Stimulated activated CD8-positive, alpha-beta memory T cell treated with anti-CD3 and anti-CD28 coated beads, Interleukin-15, amount 100 ng/mL, for 1 hour (primary cell): ENCODE data around the gene TNS1.

Experiments used
- DNase-seq: peaks from one replicate; pipeline ENCODE4 v3.0.0-alpha.2; 2020; ENCODE audit warnings: low read depth

Gene TNS1

DNA sequence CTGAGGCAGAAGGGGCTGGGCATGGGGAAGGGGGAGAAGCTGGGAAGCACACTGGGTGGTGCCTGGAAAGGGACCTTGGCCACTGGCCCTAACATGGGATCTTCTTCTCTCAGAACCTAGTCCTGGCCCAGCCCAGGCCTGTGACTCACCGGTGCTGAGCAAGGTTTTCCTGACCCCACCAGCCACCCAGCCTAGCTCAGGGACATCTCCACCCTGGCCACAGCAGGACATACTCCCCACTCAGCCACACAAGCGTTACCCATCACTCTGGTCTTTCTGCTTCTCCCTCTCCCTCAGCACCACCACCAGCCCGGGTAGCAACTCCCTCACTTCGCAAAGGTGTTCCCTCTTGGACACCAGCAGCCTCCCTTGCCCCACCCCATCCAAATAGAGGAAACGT, 22.8 kb downstream of the TNS1 start:
- DNase-seq: no peak

DNA sequence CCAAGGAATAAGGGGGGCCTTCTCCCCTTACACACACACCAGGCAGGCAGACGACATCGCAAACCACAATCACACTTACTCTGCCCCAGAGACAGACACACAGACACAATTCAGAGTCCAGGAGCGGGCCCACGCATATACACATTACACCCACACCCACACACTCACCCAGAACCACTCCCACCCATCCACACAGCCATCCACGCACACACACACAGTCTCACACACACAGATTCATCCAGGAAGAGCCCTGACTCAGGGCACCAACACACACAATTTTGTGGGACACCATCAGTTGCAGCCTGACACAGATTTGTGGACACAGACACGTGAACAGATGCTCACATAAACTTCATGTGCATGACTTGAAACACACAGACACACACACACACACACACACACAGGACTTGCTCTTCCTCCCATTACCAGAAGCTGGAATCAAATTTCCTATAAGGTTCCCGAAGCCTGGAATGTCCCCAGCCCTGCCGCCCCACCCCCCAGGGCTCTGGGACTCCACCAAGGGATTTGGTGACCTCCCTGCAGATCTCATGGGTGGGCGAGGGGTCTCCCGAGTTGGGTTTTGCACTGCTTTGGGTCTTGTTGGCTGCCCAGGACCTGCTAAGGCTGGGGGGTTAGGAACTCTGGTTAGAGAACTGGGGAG, 23.5 kb downstream of the TNS1 start:
- DNase-seq: no peak

DNA sequence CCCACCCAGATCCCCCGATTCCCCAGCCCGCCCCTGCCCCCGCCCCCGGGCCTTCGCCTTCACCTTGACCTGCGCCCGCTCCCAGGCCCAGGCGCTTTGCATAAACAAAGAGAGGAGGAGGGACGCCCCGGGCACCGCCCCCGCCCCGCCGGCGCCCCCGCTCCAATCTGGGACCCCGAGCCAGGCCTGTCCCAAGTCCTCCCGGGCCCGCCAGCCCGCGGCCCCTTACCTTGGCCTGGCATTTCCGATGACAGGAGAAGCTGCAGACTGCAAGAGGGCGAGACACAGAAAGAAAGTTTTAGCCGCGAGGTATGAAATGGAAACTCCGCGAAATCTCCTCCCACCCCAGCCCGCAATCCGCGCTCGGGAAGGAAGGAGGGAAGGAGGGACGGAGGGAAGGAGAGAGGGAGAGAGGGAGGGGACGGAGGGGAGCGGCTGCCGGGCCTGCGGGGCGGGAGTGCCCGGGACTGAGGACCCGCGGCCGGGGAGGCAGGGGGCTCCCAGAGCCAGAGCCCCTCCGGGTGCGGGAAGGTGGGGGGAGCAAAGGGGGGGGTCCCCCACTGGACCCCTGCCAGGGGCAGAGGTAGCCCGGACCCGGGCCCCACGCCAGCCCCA, 24.2 kb downstream of the TNS1 start:
- DNase-seq: no peak

DNA sequence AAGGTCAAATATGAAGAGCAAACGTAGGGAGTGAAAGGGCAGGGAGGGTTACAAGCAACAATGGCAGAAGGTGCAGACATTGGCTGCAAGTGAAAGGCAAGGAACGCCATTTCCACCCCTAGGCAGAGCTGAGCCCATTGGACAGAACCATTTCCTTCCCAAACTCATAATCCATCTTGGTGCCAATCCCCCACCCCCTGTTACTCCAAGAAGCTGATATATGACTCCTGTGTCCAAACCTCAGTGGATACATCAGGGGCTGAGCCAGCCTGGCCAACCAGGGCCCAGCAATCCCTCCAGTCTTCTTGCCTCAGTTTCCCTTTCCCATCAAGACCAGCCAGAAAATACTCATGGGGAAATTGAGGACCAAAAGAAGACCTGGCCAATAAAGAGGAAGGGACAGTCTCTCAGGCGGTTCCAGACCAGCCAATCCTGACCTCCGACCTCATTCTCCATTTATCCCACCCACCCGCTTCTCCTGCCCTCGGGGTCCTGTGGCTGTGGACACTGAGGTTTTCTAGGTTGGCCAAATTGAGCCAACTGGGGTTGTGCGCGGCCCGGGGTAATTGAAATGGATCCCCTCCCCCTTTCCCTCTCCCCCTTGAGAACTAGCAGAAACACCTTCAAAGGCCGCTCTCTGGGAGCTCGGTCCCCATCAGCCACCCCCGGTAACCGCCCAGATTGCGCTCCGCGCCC, 24.8 kb downstream of the TNS1 start:
- no peak for DNase-seq

DNA sequence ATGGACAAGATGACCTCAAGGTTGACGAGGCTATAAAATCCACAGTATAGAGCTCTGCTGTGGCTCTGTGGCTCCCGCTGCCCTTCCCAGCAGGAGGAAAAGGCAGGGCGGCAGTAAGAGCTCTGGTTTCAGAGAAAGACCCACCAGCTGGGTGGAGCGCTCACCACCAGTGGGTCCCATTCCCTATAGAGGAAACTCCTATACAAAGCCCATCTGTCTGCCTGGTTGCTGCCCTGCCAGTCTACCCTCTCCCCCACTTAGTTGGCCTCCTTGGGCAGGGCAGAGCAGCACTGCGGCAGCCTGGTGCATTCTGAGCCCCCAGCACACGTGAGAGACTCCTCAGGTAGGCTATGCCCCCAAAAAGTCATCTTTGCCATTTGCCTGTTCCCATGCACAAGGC, 26.5 kb downstream of the TNS1 start:
- no peak for DNase-seq

DNA sequence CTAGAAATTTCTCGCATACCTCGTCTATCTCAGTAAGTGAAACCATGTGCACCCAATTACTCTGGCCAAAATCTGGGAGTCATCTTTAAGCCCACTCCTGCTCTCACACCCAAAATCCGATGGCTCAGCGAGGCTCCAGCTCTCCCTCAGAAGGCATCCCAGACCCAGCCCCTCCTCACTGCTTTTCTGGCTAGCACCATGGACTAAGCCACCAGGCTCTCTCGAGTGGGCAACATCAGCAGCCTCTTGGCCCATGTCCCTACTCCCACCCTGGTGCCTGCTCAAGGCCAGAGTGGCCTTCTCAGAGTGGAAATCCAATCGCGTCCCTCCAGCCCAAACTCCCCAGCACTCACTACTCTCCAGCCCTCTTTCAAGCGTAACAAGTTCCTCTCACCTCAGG, 27.2 kb downstream of the TNS1 start:
- DNase-seq: no peak

DNA sequence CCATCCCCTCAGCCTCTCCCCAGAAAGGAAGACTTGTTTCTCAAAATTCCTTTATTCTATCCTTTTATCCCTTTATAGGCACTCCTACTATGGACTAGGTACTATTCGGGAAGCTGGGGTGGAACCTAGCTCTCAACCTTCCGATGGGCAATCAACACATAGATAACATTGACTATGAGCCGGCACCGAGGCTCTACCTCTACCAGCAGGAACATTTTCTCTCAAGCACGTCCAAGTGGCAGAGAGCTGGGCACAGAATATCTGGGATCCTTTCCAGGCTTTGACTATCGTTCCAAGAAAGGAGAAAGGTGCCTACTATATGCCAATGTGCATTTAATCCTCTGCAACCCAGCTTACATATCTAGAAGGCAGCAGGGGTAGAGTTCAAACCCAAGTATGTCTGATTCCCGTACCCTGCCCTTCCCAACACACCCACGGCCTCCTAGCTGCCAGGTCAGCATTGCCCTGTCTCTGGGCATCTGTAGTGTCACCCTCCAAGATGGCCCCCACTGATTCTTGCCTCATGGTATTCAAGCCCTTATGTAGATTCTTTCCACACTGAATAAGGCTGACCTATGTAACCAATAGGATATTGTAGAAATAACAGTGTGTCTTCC, 28.3 kb downstream of the TNS1 start:
- no peak for DNase-seq

DNA sequence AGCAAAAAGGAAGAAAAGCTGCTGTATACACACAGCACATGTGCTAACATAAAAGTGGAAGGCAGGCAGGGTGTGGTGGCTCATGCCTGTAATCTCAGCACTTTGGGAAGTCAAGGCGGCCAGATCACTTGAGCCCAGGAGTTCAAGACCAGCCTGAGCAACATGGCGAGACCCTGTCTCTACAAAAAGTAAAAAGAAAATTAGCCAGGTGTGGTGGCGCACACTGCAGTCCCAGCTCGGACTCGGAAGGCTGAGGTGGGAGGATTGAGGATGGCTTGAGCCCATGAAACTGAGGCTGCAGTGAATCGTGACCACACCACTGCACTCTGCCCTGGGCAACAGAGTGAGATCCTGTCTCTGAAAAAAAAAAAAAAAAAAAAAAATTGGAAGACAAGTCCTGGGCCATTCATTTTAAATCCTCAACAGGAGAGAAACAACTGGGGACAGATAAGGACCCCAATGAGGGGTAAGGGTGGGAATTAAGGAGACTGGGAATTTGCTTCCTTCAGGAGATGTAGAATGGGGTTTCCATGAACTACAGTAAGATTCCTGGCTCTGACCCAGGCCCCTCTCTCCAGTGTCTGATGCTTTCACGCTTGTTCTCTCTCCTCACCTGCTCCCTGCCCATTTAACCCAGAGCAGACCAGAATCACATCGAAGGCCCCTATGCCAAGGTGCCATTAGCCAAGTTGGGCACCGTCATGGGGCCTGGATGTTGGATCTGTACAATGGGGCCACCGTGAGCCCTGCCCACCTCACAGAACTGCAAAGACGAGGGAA, 29.6 kb downstream of the TNS1 start:
- no peak for DNase-seq

DNA sequence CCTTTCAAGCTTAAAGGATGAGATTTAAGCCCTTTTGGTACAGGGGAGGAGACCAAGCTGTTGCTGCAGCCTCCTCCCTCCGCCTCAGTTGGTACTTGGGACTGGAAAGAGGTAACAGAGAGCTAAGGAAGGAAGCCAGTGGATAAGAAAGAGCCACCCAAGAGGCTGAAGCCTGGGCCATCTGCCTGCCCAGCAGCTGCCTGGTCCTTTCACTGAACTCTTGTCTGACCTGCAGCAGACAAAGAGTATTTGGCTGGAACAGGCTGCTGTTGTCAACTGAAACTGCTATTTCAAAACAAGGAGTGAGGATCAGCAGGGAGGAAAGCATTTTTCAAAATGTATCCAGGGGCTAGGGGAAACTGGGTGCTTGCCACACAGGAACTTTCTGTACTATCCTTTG, 30.3 kb downstream of the TNS1 start:
- DNase-seq: no peak

DNA sequence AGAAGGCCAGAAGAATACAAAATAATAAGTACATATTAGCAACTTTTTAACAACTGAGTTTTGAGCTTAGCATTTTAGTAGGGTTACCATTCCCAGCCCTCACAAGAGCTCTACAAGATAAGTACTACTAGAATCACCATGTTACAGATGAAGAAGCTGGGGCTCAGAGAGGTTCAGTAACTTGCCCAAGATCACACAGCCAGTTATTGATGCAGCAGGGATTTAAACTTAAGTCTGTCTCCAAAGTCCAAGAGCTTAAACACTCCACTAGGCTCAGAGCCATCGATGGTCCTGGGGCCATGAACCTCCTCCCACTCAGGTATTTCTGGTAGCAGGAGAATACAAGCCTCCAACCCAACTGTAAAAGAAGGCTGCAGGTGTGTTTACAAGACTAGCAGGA, 30.8 kb downstream of the TNS1 start:
- DNase-seq: no peak

DNA sequence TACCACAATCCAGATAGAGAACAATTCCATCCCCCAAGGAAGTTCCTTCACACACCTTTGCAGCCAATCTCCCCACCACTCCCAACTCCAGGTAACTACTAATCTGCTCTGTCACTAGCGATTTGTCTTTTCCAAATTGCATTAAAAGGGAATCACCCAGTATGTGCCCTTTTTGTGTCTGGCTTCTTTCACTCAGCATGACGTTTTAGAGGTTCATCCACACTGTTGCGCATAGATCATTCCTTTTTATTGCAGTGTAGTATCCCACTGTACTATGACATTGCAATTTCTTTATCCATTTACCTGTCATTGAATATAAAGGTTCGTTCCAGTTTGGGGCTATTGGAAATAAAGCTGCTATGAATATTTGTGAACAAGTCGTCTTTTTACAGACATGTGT, 31.6 kb downstream of the TNS1 start:
- no peak for DNase-seq

DNA sequence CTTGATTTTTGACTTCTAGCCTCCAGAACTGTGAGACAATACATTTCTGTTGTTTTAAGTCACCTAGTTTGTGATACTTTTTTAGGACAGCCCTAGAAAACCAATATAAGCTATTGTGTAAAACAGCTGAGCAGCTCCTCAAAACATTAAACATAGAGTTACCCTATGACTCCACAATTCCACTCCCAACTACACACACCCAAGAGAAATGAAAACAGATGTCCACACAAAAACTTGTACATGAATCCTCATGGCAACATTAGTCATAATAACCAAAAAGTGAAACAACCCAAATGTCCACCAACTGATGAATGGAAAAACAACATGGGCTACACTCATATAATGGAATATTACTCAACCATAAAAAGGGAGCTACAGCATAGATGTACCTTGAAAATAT, 32.6 kb downstream of the TNS1 start:
- no peak for DNase-seq

DNA sequence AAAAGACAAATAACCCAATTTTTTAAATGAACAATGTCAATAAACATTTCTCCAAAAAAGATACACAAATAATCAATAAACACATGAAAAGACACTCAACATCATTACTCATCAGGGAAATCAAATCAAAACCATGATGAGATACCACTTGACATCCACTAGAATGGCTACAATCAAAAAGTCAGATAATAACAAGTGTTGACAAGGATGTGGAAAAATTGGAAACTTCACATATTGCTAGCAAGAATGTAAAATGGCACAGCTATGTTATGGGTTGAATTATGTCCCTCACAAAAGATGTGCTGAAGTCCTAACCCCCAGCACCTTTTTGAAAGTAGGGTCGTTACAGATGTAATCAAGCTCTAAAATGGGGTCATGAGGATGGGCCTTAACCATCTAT, 33.2 kb downstream of the TNS1 start:
- DNase-seq: no peak

DNA sequence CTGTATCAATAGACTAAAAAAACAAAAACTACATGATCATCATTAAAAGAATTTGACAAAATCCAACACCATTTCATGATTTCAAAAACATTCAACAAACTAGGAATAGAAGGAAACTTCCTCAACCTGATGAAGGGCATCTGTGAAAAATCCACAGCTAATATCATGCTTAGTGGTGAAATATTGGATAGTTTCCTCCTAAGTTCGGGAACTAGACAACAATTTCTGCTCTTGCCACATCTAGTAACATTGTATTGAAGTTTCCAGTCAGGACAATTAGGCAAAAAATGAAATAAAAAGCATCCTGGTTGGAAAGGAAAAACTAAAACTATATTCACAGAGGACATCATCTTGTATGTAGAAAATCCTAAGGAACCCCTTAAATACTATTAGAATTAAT, 34.8 kb downstream of the TNS1 start:
- no peak for DNase-seq

DNA sequence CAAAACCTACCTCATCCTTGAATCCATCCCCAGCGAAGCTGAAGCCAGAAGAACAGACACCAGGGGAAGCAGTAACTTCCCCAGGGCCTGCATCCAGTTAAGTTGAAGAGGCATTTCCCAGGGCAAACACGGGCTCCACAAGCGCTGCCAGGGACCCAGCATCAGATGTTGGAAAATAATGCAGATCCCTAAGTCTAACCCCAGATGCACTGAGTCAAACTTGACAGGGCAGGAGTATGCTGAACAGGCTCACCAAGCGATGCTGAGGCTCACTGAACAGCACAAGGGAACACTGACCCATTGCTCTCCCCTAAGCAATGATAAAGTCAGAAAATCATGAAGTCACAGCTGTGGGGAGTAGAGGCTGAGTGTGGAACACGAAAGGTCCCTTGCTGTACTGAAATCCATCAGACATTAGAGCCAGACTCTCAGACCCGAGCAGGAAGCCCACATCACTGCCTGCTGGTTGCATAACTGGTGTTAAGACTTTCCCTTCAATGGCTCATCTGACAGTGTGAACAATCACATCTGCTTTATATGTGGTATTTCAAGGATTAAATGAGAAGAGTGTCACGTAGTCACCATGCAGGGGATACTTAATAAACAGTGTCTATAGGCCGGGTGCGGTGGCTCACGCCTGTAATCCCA, 36.2 kb downstream of the TNS1 start:
- DNase-seq: no peak

DNA sequence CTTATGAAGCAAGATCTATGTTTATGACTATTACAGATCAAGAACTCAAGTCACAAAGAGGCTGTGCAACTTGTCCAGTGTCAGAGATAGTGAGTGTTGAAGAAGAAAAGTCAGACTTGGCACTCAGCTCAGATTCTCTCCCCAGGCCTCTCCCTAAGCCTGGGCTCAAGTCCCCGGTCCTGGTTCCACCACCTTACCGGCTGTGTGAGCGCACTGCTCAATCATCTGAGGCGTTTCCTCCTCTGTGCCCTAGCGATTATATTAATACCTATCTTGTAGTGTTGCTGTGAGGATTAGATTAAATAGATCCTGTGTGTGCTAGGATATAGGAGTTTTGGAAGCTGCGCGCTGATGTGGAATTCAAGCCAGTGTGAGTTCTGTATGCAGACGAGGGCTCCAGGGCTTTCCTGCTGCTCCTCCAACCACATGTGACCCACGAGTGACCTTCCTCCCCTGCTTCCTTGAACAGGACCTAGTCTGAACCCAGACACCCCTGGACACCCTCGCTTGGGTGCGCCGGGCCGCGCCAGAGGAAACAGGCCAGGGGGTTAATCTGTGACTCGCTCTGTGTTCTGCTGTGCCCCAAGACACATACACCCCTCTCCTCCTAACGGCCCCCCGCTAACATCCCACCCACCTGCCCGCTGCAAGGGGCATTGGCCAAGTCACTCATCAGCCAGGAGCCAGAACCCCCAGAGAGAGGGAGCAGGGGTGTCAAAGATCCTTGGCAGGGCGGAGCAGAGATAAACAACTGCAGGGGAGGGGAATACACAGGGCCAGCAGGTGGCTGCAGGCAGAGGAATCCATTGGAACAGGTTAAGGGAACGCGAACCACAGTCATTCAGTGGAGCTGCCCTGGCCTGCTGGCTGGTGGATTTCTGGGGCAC, 38.3 kb downstream of the TNS1 start:
- no peak for DNase-seq

DNA sequence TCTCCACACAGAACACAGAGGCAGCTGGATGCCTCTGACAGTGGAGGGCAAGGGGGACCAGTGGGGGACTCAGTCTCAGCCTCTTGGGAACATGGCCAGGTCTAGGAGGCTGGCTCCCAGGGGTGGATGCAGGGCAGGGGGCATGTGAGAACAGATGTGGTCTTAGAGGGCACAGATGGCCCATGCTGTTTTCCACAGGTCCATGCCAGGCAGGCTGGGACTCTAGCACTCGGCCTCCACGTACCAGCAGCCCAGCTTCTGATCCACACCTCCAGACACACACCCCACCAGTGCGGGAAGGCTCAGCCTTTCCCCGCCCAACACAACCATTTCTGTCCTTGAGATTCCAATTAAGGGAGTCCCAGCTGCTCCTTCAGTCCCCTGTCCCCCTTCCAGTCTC, 42.4 kb downstream of the TNS1 start:
- no peak for DNase-seq

DNA sequence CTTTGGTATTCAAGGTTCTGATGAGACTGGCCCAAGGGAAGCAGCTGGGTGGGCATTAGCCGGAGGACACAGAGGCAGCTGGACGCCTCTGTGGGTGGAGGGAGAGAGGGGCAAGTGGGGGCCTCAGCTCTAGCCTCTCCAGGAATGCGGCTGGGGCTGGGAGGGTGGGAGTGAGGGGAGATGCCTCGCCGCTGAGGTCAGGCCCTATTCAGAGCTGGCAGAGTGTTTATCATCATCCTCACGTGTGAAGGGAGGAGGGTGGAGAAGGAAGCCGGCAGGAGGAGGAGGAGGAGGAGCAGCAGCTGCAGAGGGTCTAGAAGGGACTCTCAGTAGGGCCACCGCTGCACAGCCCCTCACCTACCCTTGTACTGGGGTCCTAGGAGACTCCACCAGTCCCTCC, 43.1 kb downstream of the TNS1 start:
- DNase-seq: no peak

DNA sequence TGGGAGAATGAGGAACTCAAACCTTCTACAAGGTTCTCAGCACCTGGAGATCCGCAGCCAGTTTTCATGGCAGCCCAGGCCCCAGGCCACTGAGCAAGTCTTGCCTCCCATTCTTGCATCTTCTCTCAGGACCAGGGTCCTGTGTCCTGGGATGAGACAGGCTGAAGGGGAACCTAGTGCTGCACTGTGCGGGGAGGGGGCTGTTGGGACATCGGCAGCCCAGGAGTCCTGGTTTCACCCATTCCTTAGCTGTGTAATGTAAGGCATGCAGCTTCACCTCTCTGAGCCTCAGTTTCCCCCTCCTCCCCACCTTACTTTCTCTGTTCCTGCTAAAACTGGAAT, 43.9 kb downstream of the TNS1 start:
- DNase-seq: no peak

DNA sequence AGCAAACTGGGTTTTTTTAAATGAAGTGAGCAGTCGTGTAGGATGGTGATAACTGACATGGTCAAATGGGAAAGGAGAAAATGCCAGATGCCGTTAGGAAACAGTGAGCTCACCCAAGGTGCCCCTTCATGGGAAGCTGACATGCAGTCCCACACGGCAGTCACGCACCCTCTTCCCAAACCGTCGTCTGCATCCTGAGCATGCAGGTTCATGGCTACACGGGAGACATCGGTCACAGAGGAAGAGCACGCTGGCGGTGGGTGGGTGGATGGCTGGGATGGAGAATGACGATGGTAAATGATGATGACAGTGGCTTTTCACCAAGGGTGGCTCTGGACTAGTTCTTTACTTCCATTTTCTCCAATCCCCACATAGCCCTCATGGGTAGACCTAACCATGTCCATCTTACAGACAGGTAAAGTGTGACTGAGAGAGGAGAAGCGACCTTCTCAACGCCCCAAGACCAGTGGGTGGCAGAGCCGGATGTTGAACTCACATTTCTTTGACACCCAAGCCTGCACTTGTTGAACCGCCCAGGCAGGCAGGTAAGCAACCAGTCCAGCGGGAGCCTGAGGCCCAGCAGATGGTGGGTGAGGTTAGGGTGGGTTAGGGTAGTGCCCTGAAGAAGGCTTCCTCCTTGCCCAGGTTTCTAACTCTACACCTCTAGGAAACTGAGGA, 44.5 kb downstream of the TNS1 start:
- DNase-seq: no peak
